T-helper 1 cell treated with Interleukin-12 subunit alpha and Interleukin-12 subunit beta and Interleukin-4 antibody, amounts not matched to agents 30 ng/mL and 1 ng/mL, for 36 hours (primary cell): Measurements from ENCODE around the gene PAPPA2. TPM values are rescaled to one million over a fixed set of nuclear protein-coding genes. Genes with fewer than 3 reads are reported as not detected.
"Not testable (repeated sequence)": the region's sequence is repeated elsewhere in the genome, so short reads cannot be mapped to it uniquely, and the experiment has no call there.

ENCODE experiments used
- intact Hi-C: fragments of 100-400 bp; cut with micrococcal nuclease; formaldehyde crosslinking; loops from one replicate; pipeline ENCODE4 v1.15.1; 2024
- total RNA-seq: library from RNA; stranded (reverse); gene quantifications from 2 replicates; pipeline ENCODE4 v1.2.3, GENCODE V29; 2022

PAPPA2 gene
- total RNA-seq, 1 donor from 2014 or later, result 0.12 TPM

DNA sequence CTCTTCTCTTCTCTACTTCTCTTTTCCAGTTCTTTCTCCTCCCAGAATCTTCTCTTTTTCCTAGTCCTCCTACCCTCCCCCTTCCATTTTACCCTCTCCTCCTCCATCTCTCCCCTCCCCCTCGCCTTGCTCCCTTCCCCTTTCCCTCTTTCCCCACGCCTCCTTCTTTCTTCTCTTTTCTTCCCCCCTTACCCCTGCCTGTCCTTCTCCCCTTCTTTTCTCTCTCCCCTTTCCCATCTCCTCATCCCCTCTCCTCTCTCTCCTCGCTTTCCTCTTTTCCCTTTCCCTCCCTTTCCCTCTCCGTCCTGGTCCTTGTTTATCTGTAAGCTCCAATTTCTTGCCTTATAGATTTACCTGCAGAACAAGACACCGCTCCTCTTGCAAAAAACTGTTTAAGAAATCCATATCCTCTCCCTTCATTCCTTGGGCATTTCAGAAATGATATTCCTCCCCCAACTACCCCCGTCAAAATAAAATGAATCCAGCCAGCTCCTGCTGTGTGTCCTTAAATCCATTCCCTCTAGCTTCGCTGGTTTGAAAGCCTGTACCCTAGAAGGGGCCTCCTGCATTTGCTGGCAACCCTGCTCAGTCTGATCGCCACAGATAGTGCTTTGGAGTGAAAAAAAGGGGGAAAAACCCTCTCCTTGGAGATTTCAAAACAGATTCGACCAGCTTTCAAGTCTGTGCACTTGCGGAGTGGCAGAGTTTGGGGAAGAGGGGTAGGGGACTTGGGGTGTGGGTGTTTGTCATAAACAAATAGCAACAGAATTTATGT lies 89.4 kb downstream of the PAPPA2 start:
- intact Hi-C loops, result no loop called here

DNA sequence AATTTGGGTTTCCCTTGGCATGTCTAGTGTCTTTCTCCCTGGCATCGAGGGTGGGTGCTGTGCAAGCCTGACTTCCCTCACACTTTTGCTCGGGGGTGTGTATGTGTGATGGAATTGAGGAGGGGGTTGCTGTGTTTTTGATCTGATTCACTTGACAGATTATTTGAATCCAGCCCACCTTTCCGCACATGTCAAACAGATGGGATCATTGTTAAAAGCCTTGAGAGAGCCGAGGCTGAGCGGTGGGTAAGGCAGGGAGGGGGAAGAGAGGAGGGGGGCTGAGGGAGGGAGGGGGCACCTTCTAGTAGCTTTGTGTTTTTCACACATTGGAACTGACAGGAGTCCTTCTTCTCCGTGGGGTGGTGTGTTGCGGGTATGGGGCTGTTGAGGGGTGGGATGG lies 90.0 kb downstream of the PAPPA2 start:
- intact Hi-C loops, result no loop called here

DNA sequence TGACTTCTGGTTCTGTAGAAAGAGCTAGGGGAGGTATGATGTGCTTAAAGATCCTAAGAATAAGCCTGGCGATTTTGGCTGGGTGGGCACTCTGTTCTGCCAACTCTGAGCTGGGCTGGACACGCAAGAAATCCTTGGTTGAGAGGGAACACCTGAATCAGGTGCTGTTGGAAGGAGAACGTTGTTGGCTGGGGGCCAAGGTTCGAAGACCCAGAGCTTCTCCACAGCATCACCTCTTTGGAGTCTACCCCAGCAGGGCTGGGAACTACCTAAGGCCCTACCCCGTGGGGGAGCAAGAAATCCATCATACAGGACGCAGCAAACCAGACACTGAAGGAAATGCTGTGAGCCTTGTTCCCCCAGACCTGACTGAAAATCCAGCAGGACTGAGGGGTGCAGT lies 93.3 kb downstream of the PAPPA2 start:
- intact Hi-C loops, result loop anchor here (5.0 kb wide), 1 partner anchor 1391 kb away; no protein-coding TSS in a partner anchor

DNA sequence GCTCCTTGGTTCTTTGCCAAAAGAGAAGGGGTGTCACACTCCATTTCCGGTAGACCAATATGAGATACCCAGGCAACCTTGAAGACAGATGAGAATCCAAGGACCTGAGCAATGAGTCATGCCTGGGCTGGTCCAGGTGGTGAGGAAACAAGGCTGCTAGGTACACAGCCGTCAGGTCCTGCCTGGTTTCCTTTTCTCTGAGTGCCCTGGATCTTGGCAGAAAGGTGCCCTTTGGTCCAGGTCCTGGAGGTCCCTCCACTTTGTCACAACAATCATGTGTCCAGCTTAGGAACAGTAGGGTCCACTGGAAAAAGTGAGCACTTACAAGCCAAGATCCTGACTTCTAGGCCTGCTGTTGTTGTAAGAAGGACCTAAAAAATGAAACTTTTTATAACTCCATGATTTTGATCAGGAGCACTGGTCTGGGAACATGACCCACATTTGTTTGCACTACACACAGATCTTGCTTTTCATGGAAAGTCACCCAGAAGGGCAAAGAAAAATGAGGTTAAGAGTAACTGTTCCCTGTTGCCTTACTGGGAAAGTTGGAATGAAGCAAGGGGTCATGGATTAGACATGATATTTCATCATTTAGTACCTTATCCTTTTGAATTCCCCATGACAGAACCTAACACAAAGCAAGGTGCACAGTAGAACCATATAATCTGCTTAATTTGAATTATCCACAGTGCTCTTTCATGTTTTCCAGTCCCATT lies 94.7 kb downstream of the PAPPA2 start:
- intact Hi-C loops, result loop anchor here (5.0 kb wide), 1 partner anchor 1390 kb away; no protein-coding TSS in a partner anchor

DNA sequence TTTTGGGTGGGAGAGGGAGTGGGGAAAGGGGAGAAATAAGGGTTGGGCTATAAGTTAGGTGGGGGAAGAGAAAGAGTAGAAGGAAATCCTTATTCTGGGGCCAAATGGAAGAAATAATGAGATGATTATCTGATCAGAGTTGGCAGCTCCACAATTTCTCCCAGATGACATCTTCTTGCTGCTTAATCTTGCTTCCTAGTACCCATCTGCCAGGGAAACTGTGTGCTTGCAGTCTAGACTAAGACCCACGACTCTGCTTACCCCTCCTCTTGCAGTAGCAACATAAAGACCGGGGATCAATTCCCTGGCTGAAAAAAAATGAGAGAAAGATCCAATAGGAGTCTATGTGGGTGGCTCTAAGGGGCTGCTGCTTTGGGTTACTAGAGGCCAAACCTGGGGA lies 95.6 kb downstream of the PAPPA2 start:
- intact Hi-C loops, result loop anchor here (5.0 kb wide), 1 partner anchor 1389 kb away; no protein-coding TSS in a partner anchor

DNA sequence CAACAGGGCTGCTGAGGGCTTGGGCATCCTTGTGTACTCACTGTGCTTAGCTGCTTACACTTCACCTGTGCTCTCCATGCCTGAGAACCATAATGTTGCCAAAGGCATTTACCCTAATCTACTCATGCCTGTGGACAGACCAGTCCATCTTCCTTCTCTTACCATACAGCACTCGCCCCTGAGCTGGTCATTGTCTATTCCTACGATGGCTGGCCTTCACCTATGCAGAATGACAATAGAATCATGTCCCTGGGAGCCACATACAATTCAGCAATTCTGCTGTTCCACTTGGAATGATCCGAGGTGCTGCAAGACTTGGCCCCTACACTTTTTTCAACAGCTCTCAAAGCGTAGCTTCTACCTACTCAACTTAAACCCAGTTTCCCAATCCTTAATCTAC lies 96.5 kb downstream of the PAPPA2 start:
- intact Hi-C loops, result loop anchor here (1.0 to 5.0 kb wide), 2 partner anchors 322 to 1388 kb away; no protein-coding TSS in a partner anchor

DNA sequence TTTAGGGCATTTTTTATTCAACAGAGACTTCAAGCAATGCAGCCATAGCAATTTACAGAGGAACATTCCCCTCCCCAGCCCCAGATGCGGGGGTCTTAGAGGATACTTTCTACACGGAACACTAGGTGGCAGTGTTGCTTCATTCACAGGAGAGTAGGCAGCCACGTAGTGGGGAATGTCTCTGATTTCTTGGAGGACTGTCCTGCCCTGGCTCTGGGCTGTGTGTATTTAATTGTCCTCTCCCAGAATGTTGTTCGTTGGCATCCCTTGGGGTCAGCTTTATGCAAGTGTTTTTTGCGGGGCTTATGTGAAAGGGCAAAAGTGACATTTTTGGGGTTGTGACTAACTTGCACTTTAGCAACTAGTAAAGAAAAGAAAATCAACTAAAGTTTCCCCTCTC lies 96.9 kb downstream of the PAPPA2 start:
- intact Hi-C loops, result loop anchor here (1.0 to 5.0 kb wide), 3 partner anchors 131 to 1387 kb away; no protein-coding TSS in a partner anchor

DNA sequence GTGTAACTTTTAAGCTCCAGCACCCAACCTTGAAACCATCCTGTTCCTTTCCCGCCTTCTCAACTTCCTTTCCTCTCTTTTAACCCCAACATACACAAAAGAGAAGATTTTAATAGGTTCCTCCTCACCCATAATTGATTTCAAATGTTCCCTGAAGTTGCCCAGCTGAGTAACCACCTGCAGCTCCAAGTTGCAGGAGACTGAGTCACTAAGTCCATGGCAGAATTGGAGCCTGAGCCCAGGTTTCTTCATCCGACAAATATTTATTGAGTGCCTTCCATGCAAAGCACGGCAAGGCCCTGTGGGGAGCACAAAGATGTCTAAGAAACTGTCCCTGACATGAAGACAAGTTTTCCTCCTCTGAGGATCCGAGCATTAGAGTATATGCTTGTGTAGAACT lies 97.7 kb downstream of the PAPPA2 start:
- intact Hi-C loops, result loop anchor here (1.0 kb wide), 1 partner anchor 131 kb away; no protein-coding TSS in a partner anchor

DNA sequence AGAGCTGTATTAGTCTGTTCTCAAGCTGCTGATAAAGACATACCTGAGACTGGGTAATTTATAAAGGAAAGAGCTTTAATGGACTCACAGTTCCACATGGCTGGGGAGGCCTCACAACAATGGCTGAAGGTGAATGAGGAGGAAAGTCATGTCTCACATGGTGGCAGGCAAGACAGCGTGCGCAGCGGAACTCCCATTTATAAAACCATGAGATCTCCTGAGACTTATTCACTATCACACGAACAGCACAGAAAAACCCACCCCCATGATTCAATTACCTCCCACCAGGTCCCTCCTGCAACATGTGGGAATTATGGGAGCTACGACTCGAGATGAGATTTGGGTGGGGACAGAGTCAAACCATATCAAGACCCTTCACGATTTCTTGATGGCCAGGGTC lies 98.8 kb downstream of the PAPPA2 start:
- intact Hi-C loops, result not testable (repeated sequence)

DNA sequence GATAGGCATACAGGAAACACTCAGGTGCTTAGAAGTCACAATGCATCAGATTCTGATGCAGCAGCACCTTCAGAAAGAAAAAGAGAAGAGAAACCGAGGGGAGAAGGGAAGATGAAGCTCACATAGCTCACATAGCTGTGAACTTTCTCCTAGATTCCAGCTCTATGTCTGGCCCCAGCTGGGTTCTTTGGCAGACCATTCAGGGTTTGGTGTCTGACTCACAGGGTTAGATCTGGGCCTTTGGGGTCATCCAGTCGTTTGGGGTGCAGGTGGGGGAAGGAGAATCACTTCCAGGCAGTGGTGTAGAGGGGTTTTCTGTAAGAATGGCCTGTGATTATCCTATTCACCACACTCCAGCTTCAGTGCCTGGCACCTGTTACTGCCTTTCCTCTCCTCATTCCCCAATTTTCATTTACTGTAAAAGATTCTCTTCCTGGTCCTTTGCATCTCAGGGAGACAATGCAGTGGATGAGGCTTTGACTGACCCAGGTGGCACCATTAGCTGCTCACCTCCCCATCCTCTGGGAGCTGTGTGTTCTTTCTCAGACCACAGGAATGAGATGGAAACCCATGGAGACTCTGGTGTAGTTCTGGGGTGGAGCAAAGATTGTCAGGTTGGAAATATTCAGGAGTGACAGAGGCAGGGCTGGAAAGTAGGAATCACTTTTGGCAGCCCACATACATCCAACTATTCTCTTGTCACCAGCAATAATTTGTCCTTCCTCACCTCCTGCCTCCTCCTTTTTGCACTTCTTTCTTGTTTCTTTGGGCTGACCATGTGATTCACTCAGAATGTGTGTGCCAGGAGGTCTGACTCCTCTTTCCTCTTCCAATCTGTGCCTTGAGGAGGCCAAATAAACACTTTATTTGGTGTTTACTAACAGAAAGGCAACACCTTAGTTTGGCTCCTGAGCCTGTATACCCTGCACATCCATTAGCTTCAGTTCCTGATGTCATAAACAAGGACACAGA lies 103.3 kb downstream of the PAPPA2 start:
- intact Hi-C loops, result no loop called here

DNA sequence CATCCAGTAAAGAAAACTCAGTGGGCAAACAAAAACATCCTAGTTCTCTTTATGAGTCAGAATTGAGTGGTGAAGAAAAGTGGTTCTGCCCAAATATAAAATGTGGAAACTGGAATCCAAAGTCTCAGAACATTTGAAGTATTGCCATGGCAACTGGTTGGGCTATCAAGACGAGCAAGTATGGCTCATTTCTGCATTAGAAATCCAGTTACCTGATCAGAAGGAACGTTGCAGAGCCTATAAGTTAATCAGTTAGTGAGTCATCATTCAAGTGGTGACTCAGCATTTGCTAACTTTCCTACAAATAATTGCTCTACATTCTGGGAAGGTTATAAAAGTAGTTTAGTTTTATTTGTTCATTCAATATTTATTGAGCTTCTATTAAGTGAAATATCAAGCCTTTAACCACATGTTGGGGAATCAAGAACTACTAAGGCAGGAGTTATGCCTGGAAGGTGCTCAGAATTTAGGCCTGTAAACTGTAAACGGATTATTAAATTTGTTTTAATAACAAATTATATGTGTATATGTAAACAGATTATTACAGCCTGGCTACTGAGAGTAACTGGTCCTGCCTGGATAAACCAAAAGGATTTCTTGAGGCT lies 104.3 kb downstream of the PAPPA2 start:
- intact Hi-C loops, result no loop called here

DNA sequence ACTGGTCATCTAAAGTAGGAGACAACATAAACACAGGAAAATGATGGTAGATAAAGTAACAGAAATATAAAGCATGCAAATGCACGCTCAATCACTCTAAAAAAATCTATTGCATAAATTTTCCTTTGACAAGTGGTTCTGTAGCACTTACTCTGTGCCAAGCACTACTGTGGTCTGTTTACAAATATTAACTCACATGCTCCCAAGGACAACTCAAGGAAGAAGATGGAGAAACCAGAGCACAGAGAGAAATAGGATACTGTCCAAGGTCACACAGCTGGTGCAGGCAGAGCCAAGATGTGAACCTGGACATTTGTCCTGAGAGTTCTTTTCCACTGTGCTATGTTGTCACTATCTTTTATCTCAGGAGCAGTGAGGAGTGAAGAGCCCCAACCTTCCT lies 105.2 kb downstream of the PAPPA2 start:
- intact Hi-C loops, result no loop called here

DNA sequence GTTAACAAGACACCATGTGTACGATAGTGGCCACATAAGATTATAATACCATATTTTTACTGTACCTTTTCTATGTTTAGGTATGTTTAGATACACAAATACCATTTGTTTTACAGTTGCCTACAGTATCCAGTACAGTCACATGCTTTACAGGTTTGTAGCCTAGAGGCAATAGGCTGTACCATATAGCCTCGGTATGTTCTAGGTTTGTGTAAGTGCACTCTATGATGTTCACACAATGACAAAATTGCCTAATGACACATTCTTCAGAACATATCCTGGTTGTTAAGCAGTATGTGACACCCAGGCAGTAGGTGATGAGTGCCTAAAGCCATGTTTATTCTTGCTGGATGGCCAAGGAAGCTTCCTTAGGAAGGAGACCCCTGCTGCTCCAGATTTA lies 111.8 kb downstream of the PAPPA2 start:
- intact Hi-C loops, result no loop called here

DNA sequence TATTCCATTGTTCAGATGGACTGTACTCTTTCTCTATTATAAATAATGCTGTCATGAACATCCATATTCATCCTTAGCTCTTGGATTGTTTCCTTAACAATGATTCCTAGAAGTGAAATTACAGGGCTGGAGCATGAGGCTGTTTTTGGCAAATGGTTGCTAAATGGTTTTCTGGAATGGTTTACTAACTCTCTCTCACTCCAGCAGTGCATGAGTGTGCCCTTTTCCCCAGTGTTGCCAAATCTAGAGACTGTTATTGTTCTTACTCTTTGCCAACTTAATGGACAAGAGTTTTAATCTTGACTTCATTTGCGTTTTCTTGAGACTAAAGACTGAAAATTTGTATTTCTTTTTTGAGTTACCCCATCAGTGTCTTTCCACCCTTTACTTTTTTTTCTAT lies 113.0 kb downstream of the PAPPA2 start:
- intact Hi-C loops, result no loop called here

DNA sequence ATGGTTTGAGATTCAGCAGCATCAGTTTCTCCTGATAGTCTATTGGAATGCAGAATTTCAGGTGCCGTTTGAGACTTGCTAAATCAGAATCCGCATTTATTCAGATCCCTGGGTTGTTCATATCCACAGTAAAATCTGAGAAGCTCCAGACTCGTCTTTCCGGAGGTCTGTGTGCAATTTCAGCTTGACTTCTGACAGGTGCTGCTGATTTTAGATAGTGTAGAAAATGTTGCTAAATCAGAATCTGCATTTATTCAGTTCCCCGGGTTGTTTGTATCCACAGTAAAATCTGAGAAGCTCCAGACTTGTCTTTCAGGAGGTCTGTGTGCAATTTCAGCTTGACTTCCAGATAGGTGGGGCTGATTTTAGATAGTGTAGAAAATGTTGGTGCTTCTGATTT lies 113.7 kb downstream of the PAPPA2 start:
- intact Hi-C loops, result no loop called here

DNA sequence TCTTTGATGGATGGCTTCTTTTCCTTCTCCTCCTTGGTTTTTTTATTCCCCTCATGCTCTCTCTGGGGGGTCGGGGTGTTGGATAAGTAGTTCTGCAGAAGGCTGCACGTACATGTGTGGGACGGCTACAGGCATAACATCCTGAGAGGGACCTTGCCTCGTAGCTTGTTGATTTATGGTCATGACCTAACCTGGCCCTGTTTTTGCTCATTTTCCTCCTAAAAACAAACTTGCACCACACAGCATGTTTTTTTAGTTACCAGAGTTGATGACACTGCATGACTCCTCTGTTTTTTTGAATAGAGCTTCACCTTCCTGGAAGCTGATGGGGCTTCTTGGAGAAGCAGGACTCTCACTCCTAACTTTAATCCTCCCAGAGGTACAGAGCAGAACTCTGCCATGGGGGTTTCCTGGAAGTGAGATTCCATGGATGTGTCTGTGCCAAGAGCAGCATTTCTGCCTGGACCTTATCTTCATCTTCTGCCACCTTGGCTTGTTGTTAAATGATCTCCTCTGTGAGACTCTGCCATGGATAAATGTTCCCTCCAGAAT lies 114.7 kb downstream of the PAPPA2 start:
- intact Hi-C loops, result no loop called here

DNA sequence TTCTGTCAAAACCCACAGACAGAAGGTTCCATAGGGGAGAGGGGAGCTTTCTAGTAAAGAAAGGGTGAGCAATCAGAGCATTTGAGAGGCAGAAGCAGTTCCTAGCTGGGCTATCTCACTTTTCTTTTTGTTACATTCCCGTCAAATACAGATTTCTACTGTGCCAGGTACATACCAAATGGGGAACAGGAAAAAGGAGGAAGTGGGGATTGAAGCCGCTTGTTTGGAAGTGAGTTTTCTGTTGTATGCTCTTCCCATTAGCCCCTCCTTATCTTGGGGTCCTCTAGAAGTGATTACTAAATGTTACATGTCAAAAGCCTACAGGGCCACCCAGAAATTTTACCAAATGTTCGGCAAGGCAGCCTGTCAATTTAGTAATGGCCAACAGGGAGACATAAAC lies 116.1 kb downstream of the PAPPA2 start:
- intact Hi-C loops, result no loop called here

DNA sequence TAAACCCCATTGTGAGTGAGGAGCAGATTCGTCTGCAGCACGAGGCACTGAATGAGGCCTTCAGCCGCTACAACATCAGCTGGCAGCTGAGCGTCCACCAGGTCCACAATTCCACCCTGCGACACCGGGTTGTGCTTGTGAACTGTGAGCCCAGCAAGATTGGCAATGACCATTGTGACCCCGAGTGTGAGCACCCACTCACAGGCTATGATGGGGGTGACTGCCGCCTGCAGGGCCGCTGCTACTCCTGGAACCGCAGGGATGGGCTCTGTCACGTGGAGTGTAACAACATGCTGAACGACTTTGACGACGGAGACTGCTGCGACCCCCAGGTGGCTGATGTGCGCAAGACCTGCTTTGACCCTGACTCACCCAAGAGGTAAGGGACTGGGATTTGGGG lies 132.2 kb downstream of the PAPPA2 start:
- intact Hi-C loops, result no loop called here

DNA sequence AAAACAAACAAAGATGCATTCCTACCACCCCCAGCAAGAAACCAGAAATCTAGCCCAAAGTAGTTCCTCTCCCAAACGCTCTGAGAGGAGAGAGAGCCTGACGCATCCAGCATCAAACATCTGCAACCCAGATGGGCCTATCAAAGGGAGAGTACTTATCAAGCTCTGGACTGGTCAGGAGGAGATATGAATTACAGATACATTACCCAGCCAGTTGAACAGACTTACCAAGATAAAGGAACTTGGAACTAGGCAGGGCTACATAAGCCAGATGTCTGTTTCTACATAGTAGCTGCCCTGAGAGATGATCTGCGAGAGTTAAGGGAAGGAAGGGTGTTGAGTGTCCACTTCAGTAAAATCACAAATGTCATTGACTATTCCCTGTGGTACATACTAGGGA lies 138.4 kb downstream of the PAPPA2 start:
- intact Hi-C loops, result no loop called here

DNA sequence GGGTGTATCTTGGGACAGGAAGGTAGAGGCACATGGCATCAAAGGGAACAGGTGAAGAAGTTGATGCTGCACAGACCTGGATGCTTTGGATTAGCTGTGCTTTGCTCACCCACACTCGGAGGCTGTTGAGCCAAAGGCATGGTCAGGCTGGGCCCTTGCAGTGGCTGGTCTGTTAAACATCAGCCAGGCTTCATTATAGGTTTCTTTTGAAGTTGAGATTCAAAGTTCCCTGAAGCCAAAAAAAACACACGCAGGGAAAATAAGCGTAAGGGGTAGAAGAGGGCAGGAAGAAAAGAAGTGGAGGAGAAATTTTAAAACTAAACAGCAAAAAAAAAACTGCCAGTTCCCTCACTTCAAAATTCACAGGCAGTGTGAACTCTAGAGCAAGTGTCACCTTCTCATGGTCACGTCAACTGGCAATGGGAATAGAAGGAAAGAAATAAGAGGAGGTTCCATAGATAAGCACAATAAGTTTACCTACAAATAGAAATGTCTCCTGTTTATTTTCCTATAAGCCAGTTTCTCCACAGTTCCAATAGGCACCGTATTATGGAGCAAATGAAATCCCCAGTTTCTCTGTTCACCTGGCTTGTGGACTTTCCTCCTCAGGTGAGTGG lies 139.5 kb downstream of the PAPPA2 start:
- intact Hi-C loops, result no loop called here
